ENCODE results near the gene RGS9BP.

GRCh38 chr19:32630338-32630737 lies 45.3 kb upstream of the RGS9BP start:
- TF ChIP-seq POLR2AphosphoS5 (IDR thresholded peaks at IDR 0.05; ENCODE audit: low read depth, low read length) (no peak), SIN3A (IDR thresholded peaks at IDR 0.05; ENCODE audit: borderline replicate concordance, insufficient read depth, low read length) (no peak)
